Activated CD8-positive, alpha-beta memory T cell treated with anti-CD3 and anti-CD28 coated beads for 1 hour (primary cell): ENCODE results near the gene ALG1L2.
"Not testable (repeated sequence)": the region's sequence is repeated elsewhere in the genome, so short reads cannot be mapped to it uniquely, and the experiment has no call there.

ENCODE experiments used
- DNase-seq, 2 donors: peaks; one replicate each; pipeline ENCODE4 v3.0.0-alpha.2; 2020; ENCODE audit warnings: low read depth in 1 of 2; ENCODE audit errors: extremely low read depth in 1 of 2

ALG1L2 gene

GRCh38 chr3:130120291-130120690 is 38.7 kb downstream of the ALG1L2 start:
- not testable (repeated sequence) for DNase-seq

- not testable (repeated sequence) for DNase-seq
These were observed 41.5 kb downstream of the ALG1L2 start for GRCh38 chr3:130122891-130123775.

GRCh38 chr3:130125406-130125805 is 43.8 kb downstream of the ALG1L2 start:
- DNase-seq: not testable (repeated sequence)

- not testable (repeated sequence) for DNase-seq
These were observed 54.7 kb downstream of the ALG1L2 start for GRCh38 chr3:130136337-130136736.

- not testable (repeated sequence) for DNase-seq
These were observed 56.1 kb downstream of the ALG1L2 start for GRCh38 chr3:130137685-130138084.

- not testable (repeated sequence) for DNase-seq
These were observed 57.4 kb downstream of the ALG1L2 start for GRCh38 chr3:130138992-130139391.

GRCh38 chr3:130140756-130141155 is 59.1 kb downstream of the ALG1L2 start:
- not testable (repeated sequence) for DNase-seq

GRCh38 chr3:130143648-130144327 is 62.2 kb downstream of the ALG1L2 start:
- DNase-seq: not testable (repeated sequence)

GRCh38 chr3:130144328-130144650 is 62.7 kb downstream of the ALG1L2 start:
- not testable (repeated sequence) for DNase-seq

GRCh38 chr3:130145456-130145855 is 63.8 kb downstream of the ALG1L2 start:
- not testable (repeated sequence) for DNase-seq

- DNase-seq: not testable (repeated sequence)
These were observed 64.8 kb downstream of the ALG1L2 start for GRCh38 chr3:130146465-130146864.
